Measurements from ENCODE around the gene TANGO2. TPM values are rescaled to one million over a fixed set of nuclear protein-coding genes. Genes with fewer than 3 reads are reported as not detected.

TANGO2 gene
- total and polyA plus RNA-seq, 9 of the 15 experiments (the other 6 are each of a cell fraction or from before 2014, with no cell fraction given) = 15.5 to 94.9 (median 70.1) TPM

- Histone ChIP-seq H3K4me3 (no peak overlapping the region), H3K4me1 (replicated peaks in 1 of 2; ENCODE audit: control insufficient read depth in 2 of 2, insufficient read depth in 2 of 2, low read length in 2 of 2) (peaks cover 18 to 68% of the 10 kb centered on the region in 2 experiments), H3K4me2 (ENCODE audit: insufficient read depth, low read length) (no peak overlapping the region), H3K9me3 (replicated peaks; ENCODE audit: control insufficient read depth, insufficient read depth, low read depth, low read length) (no peaks in the 10 kb centered on the region), H2AFZ (ENCODE audit: low read depth, low read length) (no peak overlapping the region), H3K36me3 (ENCODE audit: control insufficient read depth, insufficient read depth, low read length) (peaks cover 48% of the 10 kb centered on the region), H3K9me1 (ENCODE audit: control insufficient read depth, insufficient read depth, low read length) (peaks cover 21% of the 10 kb centered on the region), H3K79me2 (ENCODE audit: control insufficient read depth, insufficient read depth, low read length) (peaks cover 16% of the 10 kb centered on the region; the same call in 2 of the 3 replicates), H3K27me3 (ENCODE audit: control insufficient read depth in 2 of 2, insufficient read depth in 2 of 2, low read length in 2 of 2) (no peaks in the 10 kb centered on the region), H4K20me1 (replicated peaks; ENCODE audit: control insufficient read depth, insufficient read depth, low read length) (peaks cover 22% of the 10 kb centered on the region; the same call in 1 of the 2 replicates), H3K9ac (ENCODE audit: insufficient read depth in 1 of 2, low read depth in 2 of 2, low read length in 2 of 2) (peak overlapping the region in 1 of 2 experiments; percentile 59; a peak in 2 of 4 replicates), H3K27ac (ENCODE audit: extremely low read depth, low read depth, low read length) (no peak overlapping the region)
- FAIRE-seq (no peak), ATAC-seq (no peak), DNase-seq (ENCODE audit: extremely low read depth in 1 of 4, low spot score in 3 of 4) (no peak)
- POLR2A ChIA-PET = interaction anchor here (0.6 to 5.0 kb wide), 10 partner anchors 7 to 460 kb away, joined by 3 to 77 read pairs (median 4); no protein-coding TSS in a partner anchor
- CTCF ChIA-PET (ENCODE audit: low intra/inter-chr PET ratio) = no interaction called here
- WGBS (ENCODE audit: insufficient coverage, low coverage, missing lambda C conversion rate) = 91% methylated on average over 27 of the region's 27 CpGs
- BruUV-seq (replicated peaks) = no TSS peak
- in situ Hi-C loops (cut with MboI) (no loop called here), intact Hi-C loops (cut with micrococcal nuclease) (no loop called here)
- TF ChIP-seq TCF15 (CRISPR knock-in tag; IDR thresholded peaks at IDR 0.05) (no peak), ARHGAP35 (IDR thresholded peaks at IDR 0.05; ENCODE audit: partially characterized antibody) (no peak), EHMT2 (IDR thresholded peaks at IDR 0.05) (no peak), FOSL1 (tag; conservative IDR thresholded peaks at IDR 0.05) (no peak), ZNF140 (CRISPR knock-in tag; IDR thresholded peaks at IDR 0.05) (no peak), RBM25 (IDR thresholded peaks at IDR 0.05; ENCODE audit: low read depth, low read length, severe bottlenecking) (no peak), JUND (IDR thresholded peaks at IDR 0.05; ENCODE audit: borderline replicate concordance, low read depth, low read length) (no peak), JUND (tag; IDR thresholded peaks at IDR 0.05; ENCODE audit: borderline replicate concordance, low read depth, low read length) (no peak), E2F1 (CRISPR knock-in tag; IDR thresholded peaks at IDR 0.05) (peak; percentile 52; the same call in 1 of the 2 replicates), CREB3 (tag; conservative IDR thresholded peaks at IDR 0.05; ENCODE audit: low read depth) (no peak), CTBP1 (IDR thresholded peaks at IDR 0.05; ENCODE audit: borderline replicate concordance) (no peak), ZNF41 (CRISPR knock-in tag; conservative IDR thresholded peaks at IDR 0.05) (no peak), MLX (CRISPR knock-in tag; conservative IDR thresholded peaks at IDR 0.05) (0 out of 4 replicates have a peak, but pooled peaks of 1 of the 2 experiments have one; percentile 14), CBFB (CRISPR knock-in tag; IDR thresholded peaks at IDR 0.05) (no peak), KDM4B (IDR thresholded peaks at IDR 0.05; ENCODE audit: borderline replicate concordance in 2 of 2, low read depth in 1 of 2) (no peak), L3MBTL2 (IDR thresholded peaks at IDR 0.05) (no peak), SMAD4 (CRISPR knock-in tag; conservative IDR thresholded peaks at IDR 0.05) (no peak), HDAC1 (IDR thresholded peaks at IDR 0.05) (no peak), DACH1 (IDR thresholded peaks at IDR 0.05; ENCODE audit: partially characterized antibody) (no peak)
These were observed 42.6 kb downstream of the TANGO2 start for GRCh38 chr22:20063271-20064139.

All from K562 (cell line).